IPS-NIHi11 (cell line): ENCODE results near the gene TOPBP1.
"Not testable (repeated sequence)": the region's sequence is repeated elsewhere in the genome, so short reads cannot be mapped to it uniquely, and the experiment has no call there.

Experiments
- DNase-seq: peaks from one replicate; pipeline ENCODE4 v3.0.0; 2012; ENCODE audit warnings: mixed read lengths, low spot score

TOPBP1 gene

GRCh38 chr3:133661454-133662277 lies at the start of gene TOPBP1:
TOPBP1 (minus strand) TSS chr3:133661941; CDS start chr3:133661127, 814 bp downstream.
- peak; percentile 90 for DNase-seq

GRCh38 chr3:133711013-133711412 lies 49.3 kb upstream of the TOPBP1 start:
- no peak for DNase-seq

GRCh38 chr3:133709139-133709750 lies 47.5 kb upstream of the TOPBP1 start:
- no peak for DNase-seq

GRCh38 chr3:133706033-133706432 lies 44.3 kb upstream of the TOPBP1 start:
- no peak for DNase-seq

GRCh38 chr3:133703915-133704314 lies 42.2 kb upstream of the TOPBP1 start:
- no peak for DNase-seq

- no peak for DNase-seq
Observed at GRCh38 chr3:133701435-133702358, 40.0 kb upstream of the TOPBP1 start.

GRCh38 chr3:133700351-133700750 lies 38.6 kb upstream of the TOPBP1 start:
- no peak for DNase-seq

- no peak for DNase-seq
Observed at GRCh38 chr3:133699903-133700302, 38.2 kb upstream of the TOPBP1 start.

- DNase-seq, result no peak
Observed at GRCh38 chr3:133699467-133699866, 37.7 kb upstream of the TOPBP1 start.

GRCh38 chr3:133697960-133698359 lies 36.2 kb upstream of the TOPBP1 start:
- no peak for DNase-seq

- no peak for DNase-seq
Observed at GRCh38 chr3:133695560-133696171, 33.9 kb upstream of the TOPBP1 start.

- no peak for DNase-seq
Observed at GRCh38 chr3:133694288-133695268, 32.8 kb upstream of the TOPBP1 start.

GRCh38 chr3:133693821-133694220 lies 32.1 kb upstream of the TOPBP1 start:
- no peak for DNase-seq

- no peak for DNase-seq
Observed at GRCh38 chr3:133692759-133693158, 31.0 kb upstream of the TOPBP1 start.

- no peak for DNase-seq
Observed at GRCh38 chr3:133691273-133692107, 29.7 kb upstream of the TOPBP1 start.

GRCh38 chr3:133677993-133678392 lies 16.3 kb upstream of the TOPBP1 start:
- DNase-seq, result not testable (repeated sequence)

- DNase-seq, result no peak
Observed at GRCh38 chr3:133676336-133677118, 14.8 kb upstream of the TOPBP1 start.

- no peak for DNase-seq
Observed at GRCh38 chr3:133675631-133676335, 14.0 kb upstream of the TOPBP1 start.
